Activated CD4-positive, alpha-beta T cell treated with anti-CD3 and anti-CD28 coated beads for 1 hour (primary cell): Measurements from ENCODE around the gene ANKRD52.
A peak's percentile ranks its signal among the peaks of the same experiment; 100 is the strongest.
"Not testable (repeated sequence)": the region's sequence is repeated elsewhere in the genome, so short reads cannot be mapped to it uniquely, and the experiment has no call there.

ENCODE experiments used
- DNase-seq: peaks from one replicate; pipeline ENCODE4 v3.0.0-alpha.2; 2020

ANKRD52 gene

DNA sequence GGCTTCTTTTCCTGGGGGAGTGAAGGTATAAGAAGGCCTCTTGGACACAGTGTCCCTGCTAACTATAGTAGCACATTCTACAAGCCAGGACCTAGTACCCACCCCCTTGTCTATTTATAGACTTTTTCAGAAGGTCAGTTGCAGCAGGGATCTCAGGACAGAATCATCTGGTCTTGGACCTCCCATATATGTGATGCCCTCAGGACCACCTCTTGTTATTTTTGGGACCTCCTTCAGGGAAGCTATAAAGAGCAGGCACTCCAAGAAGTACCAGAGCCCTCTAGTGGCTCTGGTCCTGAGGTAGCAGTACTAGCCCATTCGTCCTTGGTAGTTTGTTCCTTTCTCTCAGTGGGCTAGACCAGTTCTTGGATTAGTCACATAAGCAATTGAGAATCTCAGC is 12.8 kb upstream of the ANKRD52 start:
- DNase-seq, result no peak

- no peak for DNase-seq
Measured at GRCh38 chr12:56267443-56268071, 9.4 kb upstream of the ANKRD52 start.

- DNase-seq, result peak; percentile 83
Measured at GRCh38 chr12:56266693-56267442, 8.7 kb upstream of the ANKRD52 start, which contains the start of gene COQ10A. TSS of gene COQ10A (plus strand) at chr12:56266942. CDS start at chr12:56267119, 177 bp downstream.

DNA sequence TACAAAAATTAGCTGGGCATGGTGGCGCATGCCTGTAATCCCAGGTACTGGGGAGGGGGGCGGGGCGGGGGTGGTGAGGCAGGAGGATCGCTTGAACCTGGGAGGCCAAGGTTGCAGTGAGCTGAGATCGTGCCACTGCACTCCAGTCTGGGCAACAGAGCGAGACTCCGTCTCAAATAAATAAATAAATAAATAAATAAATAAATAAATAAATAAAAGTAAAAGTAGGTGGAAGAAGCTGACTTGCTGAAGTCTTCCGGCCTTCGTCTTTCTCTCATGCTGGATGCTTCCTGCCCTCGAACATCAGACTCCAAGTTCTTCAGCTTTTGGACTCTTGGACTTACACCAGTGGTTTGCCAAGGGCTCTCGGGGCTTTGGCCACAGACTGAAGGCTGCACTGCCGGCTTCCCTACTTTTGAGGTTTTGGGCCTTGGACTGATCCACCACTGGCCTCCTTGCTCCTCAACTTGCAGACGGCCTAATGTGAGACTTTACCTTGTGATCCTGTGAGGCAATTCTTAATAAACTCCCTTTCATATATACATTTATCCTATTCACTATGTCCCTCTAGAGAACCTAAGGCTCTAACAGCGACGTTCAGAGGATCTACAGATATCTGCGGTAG is 8.0 kb upstream of the ANKRD52 start:
- DNase-seq, result not testable (repeated sequence)

DNA sequence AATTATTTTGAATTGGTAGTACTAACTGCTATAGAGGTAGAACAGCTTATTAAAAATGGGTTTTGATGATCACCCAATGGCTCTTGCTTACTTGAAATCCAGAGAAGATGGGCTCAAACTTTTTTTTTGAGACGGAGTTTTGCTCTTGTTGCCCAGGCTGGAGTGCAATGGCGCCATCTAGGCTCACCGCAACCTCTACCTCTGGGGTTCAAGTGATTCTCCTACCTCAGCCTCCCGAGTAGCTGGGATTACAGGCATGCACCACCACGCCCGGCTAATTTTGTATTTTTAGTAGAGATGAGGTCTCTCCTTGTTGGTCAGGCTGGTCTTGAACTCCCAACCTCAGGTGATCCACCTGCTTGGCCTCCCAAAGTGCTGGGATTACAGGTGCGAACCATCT is 4.8 kb upstream of the ANKRD52 start:
- not testable (repeated sequence) for DNase-seq

DNA sequence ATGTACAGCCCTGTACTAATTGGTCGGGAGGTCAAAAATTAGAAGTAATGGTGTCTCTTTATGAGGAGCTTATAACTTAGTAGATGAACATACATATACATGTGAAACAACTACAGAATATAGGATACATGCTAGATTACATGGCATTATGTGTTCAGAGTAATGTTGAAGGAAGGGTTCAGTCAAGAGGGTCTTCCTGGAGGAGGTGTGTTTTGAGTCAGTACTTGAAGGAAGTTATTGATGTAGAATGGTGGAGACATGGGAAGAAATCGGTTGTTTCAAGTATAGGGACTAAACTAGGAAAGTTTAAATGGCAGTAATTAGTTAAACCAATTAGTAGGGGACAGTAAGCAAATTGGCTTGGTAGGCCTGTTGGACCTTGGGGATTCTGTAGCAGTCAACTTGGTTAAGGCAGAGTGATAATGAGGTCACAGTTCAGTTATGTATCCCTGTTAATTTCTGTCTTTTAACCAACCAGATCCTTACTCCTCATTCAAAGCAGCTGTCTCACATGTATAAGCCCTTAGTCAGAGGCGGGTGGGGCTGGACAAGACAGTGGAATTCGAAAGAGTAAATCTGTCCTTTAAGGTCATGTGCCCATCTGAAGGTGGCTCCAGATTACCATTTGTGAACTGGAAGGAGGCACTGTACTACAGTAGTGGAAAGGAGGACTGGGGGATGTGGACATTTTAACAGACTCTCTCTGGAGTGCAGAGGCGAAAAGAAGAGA is 3.5 kb upstream of the ANKRD52 start:
- DNase-seq, result no peak

GRCh38 chr12:56260921-56261320 is 2.7 kb upstream of the ANKRD52 start:
- no peak for DNase-seq

GRCh38 chr12:56260380-56260779 is 2.2 kb upstream of the ANKRD52 start:
- DNase-seq, result no peak

- DNase-seq, result no peak
Measured at GRCh38 chr12:56258820-56259183, 618 bp upstream of the ANKRD52 start.

DNA sequence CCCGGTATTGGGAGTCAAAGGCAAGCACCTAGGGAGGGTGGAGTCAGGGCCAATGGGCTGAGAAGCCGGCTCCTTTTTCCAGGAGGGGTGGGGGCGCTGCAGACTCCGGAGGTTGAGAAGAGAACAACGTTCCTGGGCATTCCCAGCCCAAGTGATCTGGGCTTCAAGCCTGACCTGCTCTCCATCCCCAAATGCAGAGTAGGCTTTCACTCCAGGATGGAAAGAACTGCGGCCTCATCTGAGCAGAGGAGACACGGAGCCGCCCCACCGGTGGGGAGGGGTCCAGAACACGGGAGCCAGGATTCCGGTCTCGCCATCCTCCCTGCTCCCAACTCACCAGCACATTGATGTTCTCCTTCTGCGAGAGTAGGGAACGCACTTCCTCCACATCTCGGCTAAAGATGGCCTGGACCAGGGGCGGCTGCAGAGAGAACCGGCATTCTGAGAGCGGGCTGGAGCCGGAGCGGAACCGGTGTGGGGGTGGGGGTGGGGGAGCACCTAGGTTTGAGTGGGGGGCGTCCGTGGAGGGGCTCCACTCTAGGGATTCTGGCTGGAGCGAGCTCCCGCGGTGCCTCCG is 605 bp downstream of the ANKRD52 start:
- DNase-seq, result no peak

DNA sequence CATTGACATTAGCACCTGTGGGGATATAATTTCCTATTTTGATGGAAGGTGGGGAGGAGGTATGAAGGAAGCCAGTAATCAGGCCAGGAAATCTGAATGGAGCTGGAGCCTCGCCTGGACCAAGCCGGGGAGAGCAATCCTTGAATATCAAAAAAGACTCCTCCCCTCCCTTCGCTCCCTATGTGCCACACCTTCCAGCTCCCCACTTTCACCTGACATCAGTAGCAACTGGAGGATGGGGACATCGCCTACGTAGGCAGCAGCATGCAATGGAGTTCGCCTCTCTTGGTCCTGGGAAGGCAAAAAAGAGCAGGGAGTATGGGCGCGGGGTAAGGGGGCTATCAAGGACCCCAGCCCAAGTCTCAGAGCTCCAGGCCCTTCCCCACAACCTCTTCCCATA is 1.1 kb downstream of the ANKRD52 start:
- DNase-seq, result no peak

DNA sequence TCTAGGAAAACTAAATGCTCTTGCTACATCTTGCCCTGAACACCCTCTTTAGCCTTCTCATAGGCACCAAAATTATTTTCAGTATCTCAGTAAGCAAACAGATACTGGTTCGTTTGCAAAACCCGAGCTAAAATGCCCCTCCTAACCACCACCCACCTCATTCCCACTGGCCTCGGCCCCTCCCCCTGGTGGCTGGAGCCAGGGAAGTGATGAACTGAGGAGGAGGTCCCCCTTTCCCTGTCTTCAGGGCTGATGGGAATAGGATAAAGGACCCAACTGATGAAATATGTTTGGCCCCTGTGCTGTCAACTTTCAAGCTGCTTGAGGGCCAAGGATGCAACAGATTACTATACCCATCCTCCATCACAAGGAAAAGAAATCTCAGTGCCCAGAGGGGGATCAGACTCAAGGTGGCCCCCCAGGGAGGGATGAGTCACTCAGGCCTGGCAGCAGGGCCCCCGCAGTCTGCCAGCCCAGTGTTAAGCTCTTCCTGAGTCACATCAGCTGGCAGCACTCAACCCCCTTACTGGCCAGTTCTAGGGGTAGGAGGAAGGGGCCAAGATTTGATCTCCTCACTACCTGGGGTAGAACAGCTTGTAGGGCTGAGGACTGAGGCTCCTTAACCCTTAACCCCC is 1.7 kb downstream of the ANKRD52 start:
- DNase-seq, result no peak

DNA sequence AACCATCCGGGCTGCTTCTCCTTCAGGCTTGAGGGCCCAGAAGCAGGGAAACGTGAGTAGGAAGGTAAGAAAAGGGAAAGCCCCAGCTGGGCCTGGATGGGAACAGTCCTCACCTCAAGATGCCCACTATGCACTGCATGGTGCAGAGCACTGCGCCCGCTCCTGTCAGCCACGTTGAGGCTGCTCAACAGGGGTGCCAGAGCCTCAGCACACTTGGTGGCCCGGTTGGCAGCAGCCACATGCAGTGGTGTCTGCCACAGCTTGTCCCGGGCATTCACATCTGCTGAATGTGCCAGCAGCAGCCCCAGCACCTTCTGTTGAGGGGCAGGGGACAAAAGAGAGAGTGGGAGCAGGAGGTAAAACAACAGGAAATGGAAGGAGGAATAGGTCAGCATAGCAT is 2.5 kb downstream of the ANKRD52 start:
- DNase-seq, result no peak

- DNase-seq, result no peak
Measured at GRCh38 chr12:56253091-56253490, 5.1 kb downstream of the ANKRD52 start.

DNA sequence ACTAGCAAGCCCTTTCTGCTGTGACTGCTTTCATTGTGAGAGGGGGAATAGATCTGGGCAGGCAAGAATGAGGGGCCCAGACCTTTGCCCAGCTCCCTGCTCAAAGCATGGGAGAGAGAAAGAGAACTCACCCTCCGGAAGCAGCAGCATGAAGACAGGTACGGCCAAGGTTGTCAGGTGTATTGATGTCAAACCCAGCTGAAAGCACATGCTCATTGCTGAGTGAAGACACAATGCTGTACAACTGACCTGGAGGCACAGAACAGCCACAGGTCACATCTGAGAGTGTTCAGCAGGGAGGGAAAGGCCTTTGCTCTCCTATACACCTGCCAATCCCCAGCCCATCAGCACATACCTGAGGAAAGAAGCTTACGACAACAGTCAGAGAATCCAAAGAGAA is 5.5 kb downstream of the ANKRD52 start:
- DNase-seq, result no peak

DNA sequence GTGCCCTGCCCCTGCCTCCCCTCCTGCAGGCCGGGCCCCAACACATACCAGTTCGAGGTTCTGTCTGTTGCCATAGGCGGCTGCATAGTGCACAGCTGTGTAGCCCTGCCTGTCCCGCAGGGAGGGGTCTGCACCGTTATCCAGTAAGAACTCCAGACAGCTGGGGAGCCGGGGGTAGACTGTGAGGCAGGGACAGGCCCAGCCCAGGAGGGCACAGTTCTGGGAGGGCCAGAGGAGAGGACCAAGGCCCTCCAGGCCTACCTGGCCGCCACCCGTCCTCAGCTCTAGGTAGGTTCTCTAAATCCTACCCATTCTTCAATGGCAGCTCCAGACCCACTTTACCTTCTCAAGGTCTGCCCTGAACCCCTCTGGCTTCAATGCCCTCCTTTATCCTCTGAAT is 9.5 kb downstream of the ANKRD52 start:
- DNase-seq, result no peak

GRCh38 chr12:56247923-56248322 is 10.3 kb downstream of the ANKRD52 start:
- DNase-seq, result no peak

DNA sequence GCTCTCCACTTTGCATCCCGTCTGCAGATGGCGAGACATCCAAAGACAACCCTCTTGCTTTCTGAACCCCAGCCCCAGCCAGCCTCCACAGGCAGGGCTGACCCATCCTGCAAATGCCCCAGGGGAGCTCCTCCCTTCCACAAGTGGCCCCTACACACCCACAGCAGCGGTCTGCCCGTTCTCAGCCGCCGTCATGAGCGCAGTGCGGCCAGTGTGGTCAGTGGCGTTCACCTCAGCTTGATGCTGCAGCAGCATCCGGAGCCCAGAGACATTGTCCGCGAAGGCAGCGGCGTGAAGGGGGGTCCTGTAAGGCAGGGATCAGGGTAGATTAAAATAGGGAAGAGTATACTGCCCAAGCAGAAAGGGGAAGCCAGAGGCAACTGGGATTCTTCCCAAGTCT is 13.7 kb downstream of the ANKRD52 start:
- DNase-seq, result no peak

DNA sequence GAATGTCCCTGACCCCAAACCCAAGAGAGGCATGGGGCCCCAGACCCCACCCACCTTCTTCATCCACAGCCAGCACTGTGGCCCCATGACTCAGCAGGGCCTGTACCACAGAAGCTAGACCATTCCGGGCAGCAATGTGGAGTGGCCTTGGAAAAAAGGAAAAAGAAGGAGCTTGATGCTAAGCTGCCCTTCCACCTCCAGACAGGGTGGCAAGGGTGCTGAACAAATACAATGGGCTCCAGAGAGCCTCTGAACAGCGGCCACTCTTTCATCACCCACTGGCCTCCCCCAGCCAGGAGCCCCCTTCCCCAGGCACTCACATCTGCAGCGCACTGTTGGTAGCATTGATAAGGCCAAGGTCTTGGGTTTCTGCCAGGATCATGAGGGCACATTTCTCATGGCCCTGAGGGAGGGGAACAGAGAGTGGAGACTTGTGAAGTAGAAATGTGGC is 14.4 kb downstream of the ANKRD52 start:
- DNase-seq, result no peak

DNA sequence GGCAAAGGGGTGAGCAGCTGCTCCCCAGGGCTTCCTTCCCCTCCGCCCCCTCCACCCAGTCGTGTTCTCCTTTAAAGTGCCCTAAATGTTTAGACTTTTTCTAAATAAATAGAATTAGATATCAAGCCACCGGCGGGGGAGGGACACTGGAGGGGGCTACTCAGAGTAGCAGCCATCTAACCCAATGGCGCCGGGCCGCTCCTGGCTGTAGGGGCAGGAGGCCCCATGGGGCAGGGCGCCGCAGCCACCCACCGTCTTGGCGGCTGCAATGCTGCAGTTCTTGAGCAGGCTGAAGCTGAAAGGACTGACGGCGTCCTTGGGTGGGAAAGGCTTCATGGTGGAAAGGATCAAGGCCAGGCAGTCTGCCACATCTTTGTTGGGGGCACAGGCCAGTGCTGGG is 15.2 kb downstream of the ANKRD52 start:
- no peak for DNase-seq

DNA sequence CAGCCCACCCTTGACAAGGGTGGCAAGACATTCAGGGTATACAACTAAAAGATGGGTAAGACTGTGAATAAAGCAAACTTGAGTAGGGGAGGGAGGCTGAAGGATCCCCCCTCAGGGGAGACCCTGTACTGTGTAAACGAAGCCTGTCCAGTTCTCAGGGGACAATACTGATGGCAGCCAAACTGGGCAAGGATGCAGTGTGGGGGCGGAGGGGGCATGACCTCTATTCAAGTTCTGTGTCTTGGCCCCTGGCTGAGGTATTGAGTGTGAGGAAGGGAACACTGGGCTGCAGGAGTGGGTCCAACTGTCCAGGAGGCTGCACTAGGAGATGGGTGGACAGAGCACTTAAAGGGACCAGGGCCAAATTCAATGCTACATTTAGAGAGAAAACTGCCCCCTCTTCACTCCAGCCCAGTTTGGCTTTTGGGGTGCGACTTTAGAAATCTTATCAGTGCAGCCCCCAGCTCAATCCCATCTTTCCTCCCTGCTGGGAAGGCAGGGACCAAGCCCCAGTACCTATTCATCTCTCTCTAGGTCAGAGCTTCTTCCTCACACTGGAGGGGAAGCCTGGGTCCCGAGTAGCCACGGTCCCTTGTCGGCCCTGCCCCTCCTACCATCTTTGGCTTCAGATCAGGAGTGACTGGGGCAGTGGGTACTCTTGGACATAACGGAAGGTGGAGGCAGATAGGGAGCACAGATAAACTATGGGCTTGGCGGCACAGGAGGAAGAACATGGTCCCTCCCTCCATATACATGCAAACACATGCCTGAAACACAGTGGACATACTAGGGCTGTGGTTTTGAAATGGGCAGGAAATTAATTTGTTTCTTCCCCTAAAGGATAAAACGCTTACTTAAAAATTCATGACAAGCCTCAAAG is 16.5 kb downstream of the ANKRD52 start:
- DNase-seq, result no peak

GRCh38 chr12:56237552-56237951 is 20.6 kb downstream of the ANKRD52 start:
- no peak for DNase-seq
